Activated T-helper 1 cell treated with Interleukin-2 at 50 U/mL for 16 hours (primary cell): Measurements from ENCODE around the gene NDUFB7.
"Not testable (repeated sequence)": the region's sequence is repeated elsewhere in the genome, so short reads cannot be mapped to it uniquely, and the experiment has no call there.

Experiments used
- DNase-seq: peaks from one replicate; pipeline ENCODE4 v3.0.0-alpha.2; 2020; ENCODE audit warnings: low read depth

NDUFB7 gene

DNA sequence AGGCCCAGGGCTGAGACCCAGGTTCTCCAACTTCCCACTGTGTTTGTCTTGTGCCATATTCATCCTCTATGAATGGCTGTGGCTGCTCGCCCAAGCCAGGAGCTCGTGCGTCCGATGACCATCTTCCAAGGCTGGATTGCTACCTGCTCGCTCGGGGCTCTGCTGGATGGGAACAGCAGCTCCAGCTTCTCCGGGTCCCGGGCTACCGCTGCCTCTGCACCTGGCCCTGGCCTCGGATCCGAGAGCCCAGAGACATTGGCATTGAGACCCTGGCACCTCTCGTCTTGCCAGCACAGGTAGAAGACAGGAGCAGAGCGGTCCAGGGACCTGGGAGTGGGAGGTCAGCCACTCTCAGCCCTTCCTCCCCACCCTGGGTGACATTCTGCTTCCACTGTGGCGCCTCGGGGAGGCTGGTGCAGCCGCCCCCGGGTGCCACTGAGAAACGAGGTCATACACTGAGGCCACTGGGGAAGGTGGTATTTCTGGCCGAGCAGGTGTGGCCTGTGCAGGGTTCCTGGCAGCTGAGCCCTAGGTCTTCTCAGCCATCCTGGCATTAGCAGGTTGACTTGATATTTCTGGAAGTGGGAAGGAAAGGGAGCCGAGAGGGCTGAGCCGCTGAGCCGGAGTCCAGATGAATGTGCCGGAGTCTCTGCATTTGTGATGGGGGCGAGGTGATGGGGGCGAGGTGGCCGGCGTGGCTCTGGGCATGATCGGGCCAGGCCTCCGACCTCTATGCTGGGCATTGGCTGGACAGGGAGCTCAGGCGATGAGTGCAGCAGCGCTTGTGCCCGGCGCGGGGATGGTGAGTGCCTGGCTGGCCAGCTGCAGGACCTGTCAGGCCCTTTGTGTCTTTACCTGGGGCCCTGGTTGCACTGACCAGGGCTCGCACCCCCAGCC is 18.6 kb downstream of the NDUFB7 start:
- no peak for DNase-seq

DNA sequence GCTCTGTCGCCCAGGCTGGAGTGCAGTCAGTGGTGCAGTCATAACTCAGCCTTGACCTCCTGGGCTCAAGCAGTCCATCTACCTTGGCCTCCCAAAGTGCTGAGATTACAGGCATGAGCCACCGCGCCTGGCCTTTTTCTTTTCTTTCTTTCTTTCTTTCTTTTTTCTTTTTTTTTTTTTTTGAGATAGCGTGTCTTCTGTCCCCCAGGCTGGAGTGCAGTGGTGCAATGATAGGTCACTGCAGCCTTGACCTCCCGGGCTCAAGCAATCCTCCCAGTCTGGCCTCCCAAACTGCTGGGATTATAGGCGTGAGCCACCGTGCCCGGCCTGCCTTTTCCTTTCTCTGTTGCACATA is 19.9 kb downstream of the NDUFB7 start:
- DNase-seq: not testable (repeated sequence)

DNA sequence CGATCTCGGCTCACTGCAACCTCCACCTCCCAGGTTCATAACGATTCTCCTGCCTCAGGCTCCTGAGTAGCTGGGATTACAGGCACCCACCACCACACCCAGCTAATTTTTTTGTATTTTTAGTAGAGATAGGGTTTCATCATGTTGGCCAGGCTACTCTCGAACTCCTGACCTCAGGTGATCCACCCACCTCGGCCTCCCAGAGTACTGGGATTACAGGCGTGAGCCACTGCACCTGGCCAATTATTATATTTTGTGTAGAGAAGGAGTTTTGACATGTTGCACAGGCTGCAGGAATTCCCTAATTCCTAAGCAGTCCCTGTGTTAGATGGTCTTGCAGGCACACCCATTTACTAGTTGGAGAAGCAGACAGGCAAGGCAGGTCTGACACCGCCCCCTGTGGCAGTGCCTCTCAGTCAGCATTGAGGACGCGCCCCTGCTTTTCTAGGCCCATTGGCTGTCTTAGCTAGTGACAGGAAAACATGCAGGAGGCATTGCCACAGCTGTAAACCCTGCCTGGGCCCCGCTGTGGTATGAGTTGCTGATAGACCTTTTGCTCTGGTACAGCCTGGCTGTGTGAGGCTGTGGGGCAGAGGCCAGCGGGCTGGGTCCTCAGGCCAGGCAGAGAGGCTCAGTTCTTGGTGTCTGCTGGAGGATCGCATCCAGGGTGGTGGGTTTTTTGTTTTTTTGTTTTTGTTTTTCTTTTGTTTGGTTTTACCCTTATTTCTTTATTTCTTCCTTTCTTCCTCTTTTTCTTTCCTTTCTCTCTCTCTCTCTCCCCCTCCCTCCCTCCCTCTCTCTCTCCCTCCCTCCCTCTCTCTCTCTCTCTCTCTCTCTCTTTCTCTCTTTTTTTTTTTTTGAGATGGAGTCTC is 20.5 kb downstream of the NDUFB7 start:
- peak; percentile 66 for DNase-seq

DNA sequence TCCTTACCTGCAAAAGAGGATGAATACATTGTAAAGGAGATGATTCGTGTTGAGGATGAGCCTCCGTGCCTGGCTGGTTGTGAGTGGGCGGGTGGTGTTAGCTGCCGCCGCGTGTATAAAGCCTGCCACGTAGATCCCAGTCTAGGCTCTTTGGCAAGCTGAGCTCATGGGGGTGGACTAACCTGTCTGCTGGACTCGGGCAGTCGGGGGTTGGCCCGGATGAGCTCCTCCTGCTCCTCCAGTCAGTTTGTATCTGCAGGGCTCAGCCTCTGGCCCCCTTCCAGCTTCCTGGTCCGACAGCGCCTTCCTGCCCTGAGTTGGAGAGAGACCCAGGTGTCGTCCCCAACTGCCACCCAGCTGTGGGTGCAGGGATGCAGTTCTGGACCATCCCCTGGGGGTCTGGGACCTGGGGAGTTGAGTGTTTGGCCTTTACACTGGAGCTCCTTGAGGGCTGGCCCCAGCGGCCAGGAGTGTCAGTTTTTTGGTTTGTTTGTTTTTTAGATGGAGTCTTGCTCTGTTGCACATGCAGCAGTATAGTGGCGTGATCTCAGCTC is 21.6 kb downstream of the NDUFB7 start:
- DNase-seq: no peak

DNA sequence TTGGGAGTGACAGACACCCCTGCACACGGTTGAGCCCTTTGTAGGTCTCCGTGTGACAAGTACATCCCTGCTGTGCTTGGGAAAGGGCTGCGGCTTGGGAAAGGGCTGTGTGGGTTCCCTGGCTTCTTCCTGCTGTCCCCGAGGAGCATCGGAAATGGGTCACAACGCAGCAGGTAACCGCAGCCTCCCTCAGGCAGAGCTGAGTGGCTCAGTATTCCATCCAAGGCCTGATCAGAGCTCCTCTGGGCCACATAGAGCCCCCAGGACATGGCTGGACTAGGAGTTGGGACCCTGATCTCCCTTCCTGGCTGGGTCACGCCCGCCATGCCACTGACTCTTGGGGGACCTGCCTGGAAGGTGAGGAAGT is 26.2 kb downstream of the NDUFB7 start:
- no peak for DNase-seq

DNA sequence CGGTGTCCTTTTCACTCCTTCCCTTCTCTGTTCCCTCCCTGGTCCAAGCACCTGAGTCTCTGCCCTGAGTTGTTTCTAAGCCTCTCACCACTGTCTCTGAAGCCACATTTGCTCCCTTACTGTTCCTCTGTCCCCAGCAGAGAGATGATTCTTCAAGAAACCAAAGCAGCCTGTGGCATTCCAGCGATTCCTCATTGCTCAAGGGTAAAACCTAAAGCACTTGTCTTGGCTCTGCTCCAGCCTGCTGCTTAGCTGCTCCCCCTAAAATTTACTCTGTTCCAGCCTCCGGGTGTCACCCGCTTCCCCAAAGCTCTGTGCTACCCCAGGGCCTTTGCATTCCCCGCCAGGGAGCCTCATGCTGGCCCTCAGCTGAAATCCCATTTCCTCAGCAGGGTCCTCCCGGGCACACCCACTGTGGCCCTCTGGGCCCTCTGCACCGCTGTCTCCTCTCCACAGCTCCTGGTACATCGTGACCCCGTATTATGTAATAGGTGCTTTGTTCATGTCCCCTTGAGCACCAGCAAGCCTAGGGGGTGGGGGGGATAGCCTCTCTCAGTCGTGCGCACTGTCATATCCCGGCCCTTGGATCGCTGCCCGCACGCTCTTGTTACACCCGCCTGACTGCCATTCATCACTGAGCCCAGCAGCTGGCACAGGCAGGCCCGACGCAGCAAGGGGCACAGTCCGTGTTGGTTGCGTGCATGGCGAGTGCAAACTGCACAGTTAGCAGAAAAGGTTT is 26.7 kb downstream of the NDUFB7 start:
- DNase-seq: no peak

DNA sequence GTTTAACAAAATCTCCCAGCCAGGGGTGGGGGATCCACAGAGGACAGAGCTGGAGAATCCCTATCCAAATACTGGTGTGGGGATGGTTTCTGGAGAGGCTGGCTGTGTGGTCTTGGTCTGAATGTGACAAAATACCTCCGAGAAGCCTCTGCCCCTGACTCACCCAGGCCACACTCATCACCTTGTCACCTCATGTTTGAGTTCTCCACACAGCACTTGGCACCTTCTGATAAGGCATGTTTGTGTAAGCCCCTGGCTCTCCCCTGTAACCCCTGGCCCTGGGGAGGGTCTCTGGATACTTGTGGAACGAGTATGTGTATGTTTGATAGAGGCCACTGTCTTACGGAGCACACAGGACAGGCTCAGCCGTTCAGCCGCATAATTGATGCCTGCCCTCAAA is 27.8 kb downstream of the NDUFB7 start:
- DNase-seq: no peak

DNA sequence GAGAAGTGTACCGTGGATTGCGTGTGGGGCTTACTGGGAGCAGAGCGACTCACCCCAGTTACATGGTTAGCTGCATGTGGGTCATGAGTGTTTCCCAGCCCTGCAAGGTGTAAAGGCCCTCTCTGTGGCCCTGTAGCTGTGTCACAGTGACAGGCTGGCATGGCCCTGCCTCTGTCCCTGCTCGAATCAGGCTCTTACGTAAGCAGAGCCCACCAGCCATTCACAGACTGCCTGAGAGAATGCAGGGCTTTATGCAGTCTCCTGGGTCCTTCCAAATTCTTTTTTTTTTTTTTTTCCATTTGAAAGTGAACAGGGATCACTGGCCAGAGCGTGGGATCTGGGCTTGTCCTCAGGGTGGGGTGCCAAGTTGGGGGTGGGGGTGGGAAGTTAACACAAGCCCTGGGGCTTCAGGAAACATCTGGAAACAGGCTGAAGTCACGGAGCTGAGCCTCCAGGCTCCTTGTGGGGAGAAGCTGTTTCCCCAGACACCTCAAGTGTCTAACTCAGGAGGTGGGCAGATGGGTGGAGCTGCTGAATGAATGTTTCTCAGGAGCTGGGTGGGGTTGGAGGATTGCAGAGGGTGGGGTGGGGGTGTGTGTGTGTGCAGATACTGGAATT is 29.0 kb downstream of the NDUFB7 start:
- no peak for DNase-seq

DNA sequence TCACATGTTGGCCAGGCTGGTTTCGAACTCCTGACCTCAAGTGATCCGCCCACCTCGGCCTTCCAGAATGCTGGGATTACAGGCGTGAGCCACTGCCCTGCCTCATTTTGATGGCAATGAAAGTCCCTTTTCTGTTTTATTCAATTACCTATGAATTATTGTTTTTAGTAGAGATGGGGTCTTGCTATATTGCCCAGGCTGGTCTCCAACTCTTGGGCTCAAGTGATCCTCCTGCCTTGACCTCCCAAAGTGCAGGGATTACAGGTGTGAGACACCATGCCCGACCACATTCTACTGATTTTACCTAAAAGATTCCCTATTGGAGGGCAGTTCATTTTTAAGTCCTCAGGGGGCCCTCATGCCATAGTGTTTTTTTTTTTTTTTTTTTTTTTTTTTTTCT is 29.9 kb downstream of the NDUFB7 start:
- not testable (repeated sequence) for DNase-seq

DNA sequence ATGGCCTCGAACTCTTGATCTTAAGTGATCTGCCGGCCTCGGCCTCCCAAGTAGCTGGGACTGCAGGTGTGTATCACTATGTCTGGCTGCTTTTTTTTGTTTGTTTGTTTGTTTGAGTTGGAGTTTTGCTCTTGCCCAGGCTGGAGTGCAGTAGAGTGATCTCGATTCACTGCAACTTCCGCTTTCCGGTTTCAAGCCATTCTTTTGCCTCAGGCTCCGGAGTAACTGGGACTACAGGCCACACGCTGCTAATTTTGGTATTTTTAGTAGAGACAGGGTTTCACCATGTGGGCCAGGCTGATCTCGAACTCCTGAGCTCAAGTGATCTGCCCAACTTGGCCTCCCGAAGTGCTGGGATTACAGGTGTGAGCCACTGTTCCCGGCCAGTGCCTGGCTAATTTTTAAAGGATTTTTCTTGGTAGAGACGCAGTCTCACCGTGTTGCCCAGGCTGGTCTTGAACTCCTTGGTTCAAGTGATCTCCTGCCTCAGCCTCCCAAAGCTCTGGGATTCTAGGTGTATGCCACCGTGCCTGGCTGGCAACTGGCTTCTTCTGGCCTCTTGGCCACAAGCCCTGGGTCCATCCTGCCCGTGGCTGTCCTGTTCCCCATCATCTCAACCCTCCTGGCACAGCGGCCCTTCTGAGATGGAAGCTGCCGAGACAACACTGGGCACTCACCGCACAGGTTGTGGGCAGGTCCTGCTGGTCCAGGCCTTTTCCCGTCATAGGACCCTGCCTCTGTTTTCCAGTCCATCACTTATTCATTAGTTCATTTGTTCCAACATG is 30.9 kb downstream of the NDUFB7 start:
- no peak for DNase-seq

DNA sequence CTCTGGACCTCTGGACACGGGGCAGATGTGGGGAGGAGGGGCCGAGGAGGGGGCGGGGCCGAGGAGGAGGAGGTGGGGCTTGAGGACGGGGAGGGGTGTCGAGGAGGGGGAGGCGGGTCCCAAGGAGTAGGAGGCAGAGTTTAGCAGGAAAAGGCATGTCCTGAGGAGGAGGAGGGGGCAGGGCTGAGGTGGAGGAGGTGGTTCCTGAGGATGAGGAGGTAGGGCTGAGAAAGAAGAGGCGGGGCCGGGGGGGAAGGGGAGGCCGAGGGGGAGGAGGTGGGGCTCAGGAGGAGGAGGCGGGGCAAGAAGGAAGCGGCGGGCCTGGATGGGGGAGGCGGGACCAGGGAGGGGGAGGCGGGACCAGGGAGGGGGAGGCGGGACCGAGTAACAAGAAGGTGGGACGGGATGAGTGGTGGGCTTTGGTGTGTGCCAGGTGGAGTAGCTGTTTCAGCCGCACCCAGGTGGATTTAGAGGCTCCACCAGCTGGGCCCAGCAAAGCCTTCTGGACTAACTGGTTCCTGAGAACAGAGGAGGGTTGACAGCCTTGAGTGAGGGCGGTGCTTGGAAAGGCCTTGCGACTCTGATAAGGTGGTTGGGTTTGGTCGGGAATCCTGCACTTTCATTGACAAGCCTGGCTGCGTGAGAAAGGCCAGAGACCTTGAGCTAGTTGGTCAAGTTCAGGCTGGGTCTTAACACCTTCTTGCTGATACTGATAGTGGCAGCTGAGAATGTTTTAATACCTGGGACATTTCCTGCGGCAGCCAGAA is 34.8 kb downstream of the NDUFB7 start:
- no peak for DNase-seq

DNA sequence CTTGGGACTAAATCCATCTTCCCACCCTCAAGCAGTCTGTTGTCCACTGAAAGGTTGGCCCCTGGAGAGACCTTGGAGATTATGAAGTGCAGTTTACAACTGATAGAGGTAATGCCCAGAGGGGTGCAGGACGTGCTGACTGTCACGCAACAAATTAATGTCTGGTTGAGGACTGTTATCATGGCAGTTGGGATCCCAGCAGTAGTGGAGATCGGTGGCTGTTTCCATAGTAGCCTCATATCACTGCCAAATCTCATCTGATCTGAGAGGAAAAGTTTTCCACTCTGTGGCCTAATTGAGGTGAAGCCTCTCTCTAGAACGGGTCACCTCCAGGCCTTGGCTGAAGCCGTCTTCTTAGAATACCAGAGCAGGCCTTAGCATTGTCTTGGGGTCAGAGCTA is 38.4 kb downstream of the NDUFB7 start:
- no peak for DNase-seq

DNA sequence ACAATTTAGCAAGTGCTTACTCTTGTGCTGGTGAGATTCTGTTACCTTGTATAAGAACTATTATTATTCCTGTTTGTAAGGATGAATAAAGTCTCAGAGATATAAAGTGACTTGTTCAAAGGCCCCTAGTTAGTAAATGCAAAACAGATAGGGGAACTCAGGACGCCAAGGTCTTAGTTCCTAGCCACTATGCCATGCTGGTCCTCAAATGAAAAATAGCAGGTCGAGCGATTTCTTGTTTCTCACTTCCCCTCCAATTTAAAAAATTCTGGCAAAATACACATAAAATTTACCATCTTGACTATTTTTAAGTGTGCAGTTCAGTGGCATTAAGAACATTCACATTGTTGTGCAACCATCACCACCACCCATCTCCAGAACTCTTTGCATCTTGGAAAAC is 41.4 kb downstream of the NDUFB7 start:
- DNase-seq: no peak

DNA sequence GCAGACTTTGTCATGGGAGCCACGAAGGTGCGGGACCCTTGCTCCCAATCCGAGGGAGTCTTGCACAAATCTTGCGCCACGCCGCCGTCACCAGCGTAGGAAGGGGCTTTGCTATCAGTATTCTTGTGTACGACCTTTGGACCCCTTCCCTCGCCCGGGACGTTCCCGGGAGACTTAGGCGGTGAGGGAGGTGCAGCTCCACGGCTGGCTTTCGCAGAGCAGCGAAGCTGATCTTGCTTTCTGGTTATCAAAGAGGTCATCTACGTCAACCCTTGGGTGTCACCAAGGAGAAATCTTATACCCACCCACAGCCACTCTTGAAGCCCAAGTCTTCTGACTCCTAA is 41.9 kb downstream of the NDUFB7 start:
- DNase-seq: no peak

DNA sequence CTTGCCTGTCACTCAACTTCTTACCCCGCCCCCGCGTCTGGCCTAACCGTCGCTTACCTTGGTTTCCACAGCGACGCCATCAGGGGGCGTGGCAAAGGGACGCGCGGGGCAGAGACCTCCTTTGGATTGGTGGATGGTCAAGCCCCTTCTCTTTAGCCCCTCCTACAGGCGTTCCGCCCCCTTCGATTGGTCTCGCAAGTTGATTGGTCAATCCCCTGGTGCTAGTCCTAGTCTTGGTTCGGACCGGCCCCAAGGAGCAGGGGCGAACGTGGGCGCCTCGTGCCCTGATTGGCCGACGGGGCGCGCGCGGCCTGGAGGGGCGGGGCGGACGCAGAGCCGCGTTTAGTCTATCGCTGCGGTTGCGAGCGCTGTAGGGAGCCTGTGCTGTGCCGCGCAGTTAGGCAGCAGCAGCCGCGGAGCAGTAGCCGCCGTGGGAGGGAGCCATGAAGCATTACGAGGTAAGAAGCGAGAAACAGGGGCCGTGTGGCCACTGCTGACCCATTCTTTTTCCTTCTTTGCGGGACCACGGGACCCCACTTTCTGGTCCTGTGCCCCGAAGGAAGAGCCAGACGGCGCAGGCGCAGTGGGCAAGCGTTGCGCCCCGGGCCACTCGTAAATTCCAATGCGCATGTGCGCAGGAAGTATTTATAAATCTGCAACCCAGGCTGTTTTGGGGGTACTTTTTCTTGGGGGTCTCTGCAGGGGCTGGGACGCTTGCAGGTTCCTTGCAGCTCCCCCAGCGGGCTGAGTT is 42.4 kb downstream of the NDUFB7 start, which contains the start of gene TECR:
Gene TECR, plus strand, starts transcription at position 341 of the 751 bp plus-strand sequence. Its CDS starts 103 bp downstream, at position 444.
- DNase-seq: peak; percentile 99

DNA sequence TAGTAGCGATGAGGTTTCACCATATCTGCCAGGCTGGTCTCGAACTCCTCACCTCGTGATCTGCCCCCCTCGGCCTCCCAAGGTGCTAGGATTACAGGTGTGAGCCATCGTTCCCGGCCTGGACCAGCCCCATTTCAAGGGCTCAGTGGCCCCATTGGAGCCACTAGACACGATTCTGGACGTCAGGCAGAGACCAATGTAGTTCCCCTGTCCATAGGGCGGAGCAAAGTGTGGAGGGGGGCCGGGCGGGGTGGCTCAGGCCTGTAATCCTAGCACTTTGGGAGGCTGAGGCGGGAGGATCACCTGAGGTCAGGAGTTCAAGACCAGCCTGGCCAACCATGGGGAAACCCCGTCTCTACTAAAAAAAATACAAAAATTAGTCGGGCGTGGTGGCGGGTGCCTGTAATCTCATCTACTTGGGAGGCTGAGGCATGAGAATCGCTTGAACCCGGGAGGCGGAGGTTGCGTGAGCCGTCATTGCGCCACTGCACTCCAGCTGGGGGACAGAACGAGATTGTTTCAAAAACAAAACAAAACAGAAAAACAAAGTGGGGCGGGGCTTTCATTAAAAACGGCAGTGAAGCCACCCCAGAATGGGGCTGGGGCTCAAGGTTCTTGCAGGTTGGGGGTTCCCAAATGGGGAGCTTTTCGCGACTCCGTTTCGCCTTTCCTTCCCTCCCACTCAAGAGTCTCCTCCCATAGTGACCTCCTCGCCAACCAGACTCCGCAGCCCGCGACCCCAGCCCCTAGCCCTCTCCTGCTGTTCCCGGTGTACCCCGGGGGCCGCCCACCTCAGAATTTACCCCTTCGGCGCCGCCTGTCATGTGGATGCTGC is 43.2 kb downstream of the NDUFB7 start:
- no peak for DNase-seq

DNA sequence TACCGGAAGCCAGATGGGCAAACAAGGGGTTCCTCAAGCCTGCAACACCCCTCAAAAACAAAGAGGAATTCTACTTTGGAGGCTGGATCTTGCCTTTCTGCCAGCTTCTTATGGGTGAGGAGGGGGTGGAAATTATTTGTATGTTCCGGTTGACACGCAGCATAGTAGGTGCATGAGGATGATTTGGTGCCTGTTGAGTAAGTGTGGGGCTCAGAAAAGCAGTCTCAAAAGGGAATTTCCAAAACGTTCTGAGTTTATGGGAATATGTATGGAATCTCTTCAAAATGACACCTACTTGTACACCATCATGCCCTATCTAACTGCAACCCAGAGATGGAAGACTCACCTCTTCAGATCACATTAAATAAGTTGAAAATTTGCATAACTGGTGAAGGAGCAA is 45.4 kb downstream of the NDUFB7 start:
- DNase-seq: no peak

DNA sequence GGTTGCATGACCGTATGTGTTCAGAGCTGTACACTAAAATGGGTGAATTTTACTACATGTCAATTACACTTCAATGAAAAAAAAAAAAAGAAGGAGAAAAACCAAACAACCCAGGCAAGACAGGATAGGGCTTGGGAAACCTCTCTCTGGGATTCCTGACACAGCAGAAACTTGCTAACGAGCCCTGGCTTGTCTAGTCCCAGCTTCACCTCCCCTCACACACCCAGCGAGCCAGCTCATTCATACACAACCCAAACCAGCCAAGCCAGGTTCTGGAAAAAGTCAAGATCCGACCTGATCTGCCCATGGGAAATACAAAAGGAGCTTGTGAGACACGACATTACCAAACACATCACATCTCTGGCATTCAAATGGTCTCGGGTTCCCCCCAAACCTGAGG is 46.1 kb downstream of the NDUFB7 start:
- DNase-seq: no peak

DNA sequence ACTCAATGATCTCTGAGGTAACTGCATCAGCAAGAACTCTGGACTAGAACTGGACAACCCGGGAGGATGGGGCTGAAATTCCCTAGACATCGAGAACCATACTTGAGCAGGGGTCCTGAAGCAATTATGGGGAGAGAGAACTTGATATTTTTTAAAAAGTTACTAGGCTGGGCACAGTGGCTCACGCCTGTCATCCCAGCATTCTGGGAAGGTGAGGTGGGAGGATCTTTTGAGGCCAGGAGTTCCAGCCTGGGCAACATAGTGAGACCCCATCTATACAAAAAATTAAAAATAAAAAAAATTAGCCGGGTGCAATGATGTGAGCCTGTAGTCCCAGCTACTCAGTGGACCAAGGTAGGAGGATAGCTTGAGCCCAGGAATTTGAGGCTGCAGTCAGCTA is 51.3 kb downstream of the NDUFB7 start:
- no peak for DNase-seq
